MV-4-11 (cell line): ENCODE results near the gene EXD3.

Experiments
- DNase-seq: peaks from one replicate; lab custom pipeline; 2025; lab: John Stamatoyannopoulos, UW

Gene EXD3

DNA sequence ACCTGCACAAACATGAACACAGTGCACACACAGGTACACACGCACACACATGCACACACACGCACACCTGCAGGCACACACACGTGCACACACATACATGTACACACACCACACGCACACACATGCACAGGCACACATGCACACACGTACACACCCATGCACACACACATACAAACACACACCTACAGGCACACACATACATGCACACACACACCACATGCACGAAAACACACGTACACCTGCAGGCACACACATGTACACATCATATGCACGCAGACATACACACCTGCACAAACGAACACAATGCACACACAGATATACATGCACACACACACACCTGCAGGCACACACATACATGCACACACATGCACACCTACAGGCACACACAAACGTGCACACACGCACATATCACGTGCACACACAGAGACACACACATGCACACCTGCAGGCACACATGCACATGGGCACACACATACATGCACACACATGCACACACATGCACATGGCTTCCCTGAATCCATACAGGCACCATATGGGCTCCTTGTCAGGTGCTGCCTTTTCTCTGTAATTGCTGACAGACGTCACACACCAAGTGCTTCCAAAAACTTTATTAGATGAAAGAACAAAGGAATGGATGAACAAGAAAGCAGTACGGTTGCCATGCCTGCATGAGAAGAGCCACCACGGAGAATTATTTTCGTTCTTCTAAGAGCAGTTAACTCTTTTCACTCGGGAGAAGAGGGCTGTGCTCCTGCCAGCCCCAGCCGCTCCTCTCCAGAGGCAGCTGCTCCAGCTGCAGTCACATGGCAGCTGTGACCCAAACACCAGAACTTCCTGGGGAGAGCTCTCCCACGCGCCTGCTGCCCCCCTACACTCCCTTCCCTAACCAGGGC lies 57.2 kb downstream of the EXD3 start:
- DNase-seq: no peak

DNA sequence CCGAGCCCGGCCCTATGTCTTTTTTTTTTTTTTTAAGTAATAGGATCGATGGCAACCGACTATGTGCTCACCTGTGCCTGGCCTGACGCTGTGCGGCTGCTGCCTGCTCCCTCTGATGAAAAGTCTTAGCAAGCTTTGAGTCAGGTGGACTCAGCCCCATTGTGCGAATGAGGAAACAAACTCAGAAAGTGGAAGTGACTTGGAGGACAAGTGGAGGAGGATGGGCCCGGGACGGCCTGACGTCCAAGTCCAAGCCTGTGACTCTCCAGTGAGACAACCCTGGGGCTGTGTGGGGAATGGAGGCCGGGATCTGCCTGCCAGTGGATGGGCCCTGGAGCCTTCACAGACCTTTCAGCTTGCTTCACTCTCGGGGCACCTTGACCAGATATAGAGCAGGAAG lies 57.9 kb downstream of the EXD3 start:
- DNase-seq: peak; percentile 74

DNA sequence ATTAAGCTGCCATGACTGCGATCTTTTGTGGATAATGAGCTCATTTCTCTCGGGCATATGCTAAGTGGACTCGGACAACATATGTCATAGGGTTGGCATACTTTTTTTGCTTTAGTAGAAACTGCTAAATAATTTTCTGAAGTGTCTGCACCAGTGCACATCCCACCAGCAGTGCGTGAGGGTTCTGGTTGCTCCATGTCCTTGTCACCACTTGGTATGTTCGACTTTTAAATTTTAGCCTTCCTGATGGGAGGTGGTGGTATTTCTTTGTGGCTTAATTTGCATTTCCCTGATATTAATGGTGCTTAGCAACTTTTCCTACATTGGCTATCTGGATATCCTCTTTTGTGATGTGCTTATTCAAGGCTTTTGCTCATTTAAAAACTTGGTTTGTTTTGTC lies 63.1 kb downstream of the EXD3 start:
- no peak for DNase-seq

DNA sequence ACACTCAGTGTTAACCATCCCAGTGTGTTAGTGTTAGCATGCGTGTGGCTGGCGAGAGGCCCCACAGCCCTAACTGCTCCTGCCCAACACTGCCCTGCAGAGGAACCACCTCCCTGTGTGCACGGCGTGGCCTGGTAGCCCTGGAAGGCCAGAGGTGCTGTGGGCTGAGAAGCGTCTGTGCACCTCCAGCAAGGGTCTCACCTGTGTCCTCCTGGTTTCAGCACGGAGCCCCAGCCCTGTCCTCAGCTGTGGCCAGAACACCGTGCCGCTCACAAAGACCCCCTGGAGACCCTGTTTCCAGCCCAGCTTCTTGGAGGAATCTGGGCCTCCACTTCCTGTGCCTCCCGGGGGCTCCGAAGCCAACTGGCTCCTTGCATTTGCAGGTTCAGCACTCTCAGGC lies 64.8 kb downstream of the EXD3 start:
- DNase-seq: no peak

DNA sequence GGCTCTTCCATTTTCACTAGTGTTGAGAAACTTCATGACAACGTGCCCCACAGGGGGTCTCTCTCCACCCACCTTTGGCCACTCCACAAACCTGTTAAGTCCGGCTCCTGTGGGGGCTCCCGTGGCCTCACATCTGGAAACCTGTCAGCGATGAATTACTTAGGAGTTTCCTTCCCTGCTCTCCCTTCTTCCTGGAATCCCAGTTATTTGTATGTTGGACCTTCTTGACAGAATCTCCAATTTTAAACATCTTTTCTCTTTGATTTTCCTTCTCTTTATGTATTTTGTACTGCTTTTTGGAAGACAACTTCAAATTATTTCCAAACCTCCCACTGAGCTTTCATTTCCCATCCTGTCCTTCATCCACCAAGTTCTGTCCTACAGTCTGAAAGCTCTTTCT lies 65.8 kb downstream of the EXD3 start:
- DNase-seq: no peak

DNA sequence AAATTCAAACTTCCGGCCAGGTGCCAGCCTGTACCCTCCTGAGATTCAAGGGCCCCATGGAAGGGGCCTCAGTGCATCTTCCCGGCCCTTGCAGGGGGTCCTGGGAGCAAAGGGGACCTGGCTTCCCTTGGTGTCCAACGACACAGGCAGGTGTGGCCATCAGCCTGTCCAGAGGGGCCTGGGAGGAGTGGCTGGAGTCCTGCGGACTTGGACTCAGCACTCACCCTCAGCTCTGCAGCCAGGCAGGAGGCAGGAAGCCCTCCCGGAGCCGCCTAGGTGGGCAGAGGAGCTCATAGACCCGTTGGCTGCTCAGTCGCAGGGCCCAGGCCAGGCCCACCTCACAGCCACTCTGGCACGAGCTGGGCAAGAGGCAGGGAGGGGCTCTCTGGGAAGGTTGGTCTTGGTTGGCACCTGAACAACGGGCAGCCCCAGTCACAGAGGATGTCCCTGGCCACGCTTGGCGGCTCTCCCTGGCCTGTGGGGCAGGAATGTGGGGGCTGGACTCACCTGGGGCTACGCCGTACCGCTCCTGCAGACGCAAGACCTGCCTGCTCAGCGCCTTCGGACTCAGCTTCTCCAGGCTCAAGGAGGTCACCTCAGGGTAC lies 67.1 kb downstream of the EXD3 start:
- DNase-seq: no peak

DNA sequence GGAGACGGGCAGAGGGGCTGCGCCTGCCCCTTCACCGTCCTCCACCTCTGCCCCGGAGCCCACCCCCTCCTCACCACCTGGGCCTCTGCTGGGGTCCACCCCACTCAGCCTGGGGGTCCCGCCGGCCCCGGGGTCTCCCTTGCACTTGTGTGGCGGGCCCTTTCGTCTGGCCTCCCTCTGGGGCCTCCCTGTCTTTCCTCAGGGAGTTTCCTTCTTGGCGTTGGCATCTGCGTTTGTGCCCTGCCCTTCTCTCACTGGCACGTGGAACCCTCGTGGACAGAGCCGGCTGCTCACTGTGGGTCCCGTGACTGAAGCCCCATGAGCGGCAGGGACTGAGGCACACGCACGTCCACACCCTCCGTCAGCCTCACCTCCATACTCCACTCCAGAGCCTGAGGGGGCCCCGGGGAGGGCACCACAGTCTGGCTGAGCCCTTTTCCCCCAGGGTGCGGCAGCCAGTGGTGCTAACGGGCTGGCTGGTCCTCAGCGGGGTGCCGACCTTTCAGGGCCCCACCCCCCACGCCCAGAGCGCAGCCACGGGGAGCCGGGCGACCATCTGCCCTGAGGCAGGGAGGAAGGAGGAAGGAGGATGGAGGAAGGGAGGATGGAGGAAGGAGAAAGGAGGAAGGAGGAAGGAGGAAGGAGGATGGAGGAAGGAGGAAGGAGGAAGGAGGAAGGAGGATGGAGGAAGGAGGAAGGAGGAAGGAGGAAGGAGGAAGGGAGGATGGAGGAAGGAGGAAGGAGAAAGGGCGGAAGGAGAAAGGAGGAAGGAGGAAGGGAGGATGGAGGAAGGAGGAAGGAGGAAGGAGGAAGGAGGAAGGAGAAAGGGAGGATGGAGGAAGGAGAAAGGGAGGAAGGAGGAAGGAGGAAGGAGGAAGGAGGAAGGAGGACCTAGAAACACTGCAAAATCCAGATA lies 67.9 kb downstream of the EXD3 start:
- no peak for DNase-seq

DNA sequence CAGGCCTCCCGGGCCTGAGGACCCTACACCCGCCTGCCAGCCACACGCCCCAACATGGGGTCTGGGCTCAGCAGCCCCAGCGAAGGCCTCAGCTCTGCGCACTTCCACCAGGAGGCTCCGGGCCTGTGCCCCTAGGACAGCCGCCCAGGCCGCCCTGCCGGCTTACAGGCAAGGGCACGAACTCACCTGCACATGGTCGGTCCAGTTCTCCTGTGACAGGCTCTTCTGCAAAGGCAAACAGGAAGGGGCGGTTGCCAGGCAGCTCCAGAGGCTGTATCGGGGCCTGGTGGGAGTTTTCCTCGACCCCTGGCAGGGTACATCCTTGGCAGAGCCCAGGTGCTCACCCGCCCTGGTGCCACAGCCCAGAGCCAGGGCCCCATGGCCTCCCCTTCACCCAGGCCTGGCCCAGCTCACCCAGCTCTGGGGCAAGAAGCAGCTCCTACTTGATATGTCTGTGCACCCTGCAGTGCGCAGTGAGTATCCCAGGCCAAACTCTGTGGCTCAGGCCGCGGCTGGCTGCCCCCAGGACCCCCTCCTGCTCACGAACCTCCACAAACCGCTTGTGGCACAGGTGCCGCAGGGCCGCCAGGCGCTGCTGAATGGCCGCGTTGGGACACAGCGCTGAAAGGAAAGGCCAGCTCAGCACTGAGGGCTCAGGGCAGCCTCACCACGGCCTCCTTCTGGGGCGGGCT lies 68.7 kb downstream of the EXD3 start:
- DNase-seq: no peak

DNA sequence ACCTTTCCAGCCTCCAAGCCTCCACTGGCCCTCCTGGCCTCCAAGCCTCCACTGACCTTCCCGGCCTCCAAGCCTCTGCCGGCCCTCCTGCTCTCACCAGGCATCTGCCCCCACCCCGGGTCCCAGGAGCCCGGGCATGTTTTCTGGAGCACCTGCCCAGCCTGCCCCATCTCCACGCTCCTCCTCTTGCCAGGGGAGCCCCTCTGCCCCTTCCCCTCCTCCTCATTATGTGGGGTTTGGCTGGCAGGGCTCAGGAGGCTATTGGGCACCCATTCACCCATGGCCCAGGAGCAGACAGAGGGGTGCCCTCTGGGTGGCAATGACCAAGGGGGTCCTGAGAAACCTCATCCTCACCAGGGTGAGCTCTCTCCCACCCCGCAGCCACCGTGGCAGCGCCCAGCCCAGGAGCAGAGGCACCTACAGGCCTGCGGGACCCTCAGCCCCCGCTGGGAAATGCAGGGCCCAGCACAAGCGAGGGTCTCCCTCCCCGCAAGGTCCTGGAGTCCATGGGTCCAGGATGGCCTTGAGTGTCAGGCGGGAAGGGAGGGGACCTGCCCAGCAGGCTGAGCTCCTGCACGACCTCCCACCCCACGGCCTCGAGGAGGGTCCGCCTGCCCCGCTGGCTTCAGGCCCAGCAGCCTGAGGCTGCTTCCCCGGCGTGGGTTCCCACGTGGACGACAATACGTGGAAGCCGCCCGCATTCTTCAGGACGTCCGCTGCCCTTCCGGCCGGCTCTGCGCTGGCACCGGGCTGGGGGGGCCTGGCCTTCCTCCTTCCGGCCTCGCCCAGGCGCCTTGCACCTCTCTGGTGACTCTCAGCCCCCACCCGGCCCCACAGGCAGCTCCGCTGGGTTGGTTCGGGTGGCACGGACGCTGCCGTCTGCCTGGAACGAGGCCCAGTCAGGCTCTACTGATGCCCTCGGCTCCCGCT lies 69.5 kb downstream of the EXD3 start:
- no peak for DNase-seq

DNA sequence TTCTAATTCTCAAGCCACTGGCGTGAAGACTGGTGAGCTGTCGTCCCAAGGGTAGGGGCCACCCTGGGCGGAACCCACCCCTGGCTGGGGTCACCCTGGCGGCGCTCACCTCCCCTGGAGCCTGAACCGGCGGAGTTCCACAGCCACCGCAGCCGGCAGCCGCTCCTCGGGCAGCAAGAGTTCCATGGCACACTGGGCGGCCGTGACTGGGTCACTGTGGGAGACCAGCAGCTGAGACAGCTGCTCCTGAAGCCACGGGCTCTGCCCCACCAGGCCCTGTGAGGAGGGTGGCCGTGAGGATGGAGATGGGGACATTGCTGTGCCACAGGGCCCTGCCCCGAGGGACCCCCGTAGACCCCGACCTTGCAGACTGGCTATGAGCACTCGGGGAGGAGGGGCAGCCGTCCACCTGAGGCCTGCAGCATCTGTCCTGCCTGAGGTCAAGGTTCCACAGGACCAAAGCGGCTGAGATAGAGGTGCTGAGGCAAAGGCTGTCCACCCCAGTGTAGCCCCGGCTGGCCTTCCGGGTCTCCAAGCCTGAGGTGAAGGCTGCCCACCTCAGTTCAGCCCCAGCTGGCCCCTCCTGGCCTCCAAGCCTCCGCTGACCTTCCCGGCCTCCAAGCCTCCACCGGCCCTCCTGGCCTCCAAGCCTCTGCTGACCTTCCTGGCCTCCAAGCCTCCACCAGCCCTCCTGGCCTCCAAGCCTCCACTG lies 70.3 kb downstream of the EXD3 start:
- no peak for DNase-seq

DNA sequence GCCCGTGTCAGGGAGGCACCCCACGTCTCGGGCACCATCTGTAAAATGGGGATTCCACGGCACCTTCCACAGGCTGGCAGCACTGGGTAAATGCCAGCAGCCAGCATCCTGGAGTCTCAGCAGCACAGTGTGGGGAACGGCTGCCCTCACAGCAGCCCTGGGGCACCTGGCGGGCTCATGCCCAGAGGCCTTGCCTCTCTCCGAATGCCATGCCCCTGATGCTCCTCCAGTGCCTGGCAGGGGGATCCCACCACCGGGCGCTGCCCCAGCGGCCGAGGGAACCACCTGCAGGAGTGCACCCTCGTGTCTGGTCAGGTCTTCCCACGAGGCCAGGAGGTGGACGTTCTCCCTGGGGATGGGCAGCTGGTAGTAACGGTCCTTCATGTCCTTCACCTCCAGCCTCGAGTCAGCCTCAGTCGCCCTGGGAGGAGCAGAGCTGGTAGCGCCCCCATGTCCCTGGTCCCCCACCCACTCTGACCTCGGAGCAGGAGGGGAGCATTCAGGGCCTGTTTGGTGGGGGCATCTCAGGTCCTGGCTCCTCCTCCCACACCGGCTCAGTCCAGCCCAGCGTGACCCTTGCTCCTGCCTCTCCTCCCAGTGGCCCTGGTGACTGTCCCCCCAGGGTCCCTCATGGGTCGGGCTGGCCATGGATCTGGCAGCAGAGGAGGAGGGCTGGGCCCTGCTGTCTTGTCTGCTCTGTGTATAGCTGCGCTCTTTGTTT lies 71.0 kb downstream of the EXD3 start:
- no peak for DNase-seq

DNA sequence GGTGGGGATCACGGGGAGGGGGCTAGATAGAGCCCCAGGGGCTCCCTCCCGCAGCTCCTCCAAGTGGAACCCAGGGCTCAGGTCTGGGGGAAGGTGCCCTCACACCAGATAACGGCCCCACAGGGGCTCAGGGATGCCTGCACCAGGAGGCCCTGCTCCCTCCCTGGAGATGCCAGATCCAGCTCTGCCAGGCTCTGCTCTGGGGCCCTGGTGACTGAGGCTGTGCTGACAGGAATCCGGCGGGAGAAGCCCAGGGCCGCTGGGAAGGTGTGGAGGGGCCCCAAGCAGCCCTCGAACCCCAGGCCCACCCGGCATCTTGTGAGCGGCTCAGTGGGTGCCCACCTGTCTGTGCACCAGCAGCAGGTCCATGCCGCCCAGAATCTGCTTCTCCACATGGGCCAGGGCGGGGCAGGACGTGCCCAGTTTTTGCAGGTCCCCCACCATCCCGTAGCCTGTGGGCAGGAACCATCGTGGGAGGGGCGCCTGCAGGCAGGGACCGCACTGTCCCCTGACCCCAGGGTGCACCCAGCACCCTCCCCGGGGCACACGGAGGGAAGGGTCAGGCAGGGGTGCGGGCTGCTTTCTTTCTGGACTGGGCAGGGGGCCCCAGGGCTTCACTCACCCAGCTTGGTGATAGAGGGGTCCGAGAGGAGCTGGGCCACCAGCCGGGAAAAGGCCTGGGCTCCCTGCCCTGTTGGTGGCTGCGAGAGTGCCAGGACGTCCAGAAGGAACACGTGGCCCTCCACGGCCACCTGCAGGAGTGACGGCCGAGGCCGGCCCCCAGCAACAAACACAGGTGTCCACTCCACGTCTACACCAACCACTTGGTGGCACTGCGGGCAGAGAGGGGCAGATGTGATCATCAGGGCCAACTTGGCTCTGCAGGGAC lies 72.0 kb downstream of the EXD3 start:
- no peak for DNase-seq

DNA sequence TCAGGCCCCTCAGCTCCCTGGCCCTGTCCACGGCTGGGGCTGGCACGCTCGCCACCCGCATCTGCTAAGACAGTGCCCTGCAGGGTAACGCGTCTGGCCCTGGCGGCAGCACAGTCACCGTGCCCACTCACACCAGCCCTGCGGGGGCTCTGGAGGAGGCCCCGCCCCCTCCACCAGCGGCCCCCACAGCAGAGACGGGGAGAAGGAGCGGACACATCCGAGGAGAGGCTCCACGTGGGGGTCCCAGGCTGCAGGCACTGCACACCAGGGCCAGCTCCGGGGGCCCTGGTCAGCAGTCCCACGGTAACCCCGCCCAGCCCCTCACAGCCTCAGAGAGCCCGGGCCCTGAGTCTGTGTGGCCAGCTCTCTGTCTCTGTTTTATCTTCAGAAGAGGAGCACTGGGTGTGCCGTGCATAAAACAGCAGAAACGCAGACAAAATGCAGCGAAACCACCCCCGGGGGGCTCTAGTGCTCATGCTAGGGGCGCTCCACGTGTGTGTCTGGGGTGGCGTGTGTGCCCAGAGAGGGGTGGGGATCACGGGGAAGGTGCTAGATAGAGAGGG lies 73.4 kb downstream of the EXD3 start:
- no peak for DNase-seq

DNA sequence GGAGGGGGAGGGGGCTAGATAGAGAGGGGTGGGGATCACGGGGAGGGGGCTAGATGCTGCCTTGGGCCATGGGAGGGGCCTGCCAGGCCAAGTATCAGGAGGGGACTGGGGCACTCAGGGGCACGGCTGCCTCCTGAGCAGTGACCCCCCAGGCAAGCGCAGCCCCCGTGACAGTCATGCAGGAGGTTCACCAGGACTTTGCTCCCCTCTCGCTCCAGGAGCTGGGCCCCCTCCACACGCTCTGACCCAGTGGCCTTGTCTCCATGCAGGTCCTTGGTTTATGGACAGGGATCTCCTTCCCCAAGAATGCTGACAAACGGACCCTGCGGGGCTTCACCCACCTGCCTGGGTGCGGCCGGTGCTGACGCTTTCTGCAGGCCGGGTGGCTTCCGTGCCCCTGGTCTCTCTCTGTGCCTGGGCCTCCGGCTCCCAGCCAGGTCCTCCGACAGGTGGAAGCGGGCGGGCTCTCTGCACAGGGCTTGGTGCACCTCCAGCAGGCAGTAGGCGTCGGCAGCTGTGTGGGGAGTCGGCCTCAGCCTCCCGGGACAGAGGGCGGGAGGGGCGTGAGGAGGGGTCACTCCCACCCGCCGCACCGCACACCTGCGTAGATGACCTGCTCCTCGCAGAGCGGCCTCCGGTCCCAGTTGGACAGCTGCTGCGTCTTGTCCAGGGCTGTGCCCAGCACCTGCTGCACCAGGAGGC lies 74.0 kb downstream of the EXD3 start:
- no peak for DNase-seq

DNA sequence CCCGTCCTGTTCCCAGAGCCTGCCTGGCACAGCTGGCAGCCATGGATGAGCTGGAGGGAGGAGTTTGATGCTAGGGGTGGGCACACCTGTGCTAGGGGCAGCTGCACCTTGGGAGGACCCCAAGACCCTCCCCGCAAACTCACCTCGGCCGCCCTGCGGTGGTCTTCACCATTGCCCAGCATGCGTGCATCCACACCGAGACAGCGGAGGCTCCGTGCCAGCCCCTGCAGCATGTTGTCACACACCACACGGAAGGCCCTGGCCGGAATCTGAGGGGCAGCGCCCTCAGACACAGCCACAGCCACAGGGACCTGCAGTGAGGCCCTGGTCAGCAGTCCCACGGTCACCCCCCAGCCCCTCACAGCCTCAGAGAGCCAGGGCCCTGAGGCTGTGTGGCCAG lies 75.0 kb downstream of the EXD3 start:
- no peak for DNase-seq

DNA sequence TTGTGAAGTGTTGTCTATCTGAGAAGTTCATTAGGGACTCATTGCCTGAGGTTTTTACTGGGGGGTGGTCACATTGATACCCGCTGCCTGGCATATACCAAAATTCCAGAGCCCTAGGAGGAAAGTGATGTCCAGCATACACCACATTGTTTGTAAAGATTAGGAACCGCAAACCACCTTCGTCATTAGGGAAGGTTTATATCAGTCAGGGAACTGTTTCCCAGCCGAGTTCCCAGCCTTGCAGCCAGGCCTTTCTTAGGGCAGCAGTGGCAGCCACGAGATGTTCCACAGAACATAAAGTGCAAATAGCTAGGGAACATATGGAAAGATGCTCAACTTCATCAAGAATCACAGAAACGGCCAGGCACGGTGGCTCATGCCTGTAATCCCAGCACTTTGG lies 80.5 kb downstream of the EXD3 start:
- no peak for DNase-seq

DNA sequence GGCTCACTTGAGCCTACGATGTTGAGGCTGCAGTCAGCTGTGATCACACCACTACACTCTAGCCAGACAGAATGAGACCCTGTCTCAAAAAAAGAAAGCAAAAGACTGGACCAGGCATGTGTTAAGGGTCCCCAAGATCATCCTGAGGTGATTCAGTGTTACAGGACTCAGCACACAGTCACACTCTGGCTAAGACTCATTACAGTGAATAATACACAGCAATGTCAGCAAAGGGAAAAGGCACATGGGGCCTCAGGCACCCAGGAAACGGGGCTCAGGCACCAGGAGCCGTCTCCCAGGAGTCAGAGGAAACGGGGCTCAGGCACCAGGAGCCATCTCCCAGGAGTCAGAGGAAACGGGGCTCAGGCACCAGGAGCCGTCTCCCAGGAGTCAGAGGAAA lies 81.7 kb downstream of the EXD3 start:
- no peak for DNase-seq
